Naive thymus-derived CD4-positive, alpha-beta T cell (primary cell): ENCODE data around the gene AGL. TPM values are rescaled to one million over a fixed set of nuclear protein-coding genes. Genes with fewer than 3 reads are reported as not detected.

Source experiments
- ATAC-seq: fragments of 150-1000 bp; cut with Tn5 transposase; 2 replicates; pipeline ENCODE4 v1.10.0; 2021; ENCODE audit warnings: mild to moderate bottlenecking, moderate library complexity
- CTCF ChIA-PET: fragments of 350-600 bp; sonication (Branson Sonifier 250); formaldehyde crosslinking; loops from one replicate; lab custom pipeline; 2021; ENCODE audit warnings: antibody characterized with exemption; lab: Charles Lee
- POLR2A ChIA-PET: fragments of 350-600 bp; sonication (Branson Sonifier 250); formaldehyde crosslinking; loops from one replicate; lab custom pipeline; 2021; ENCODE audit warnings: antibody characterized with exemption, inconsistent platforms; lab: Charles Lee
- DNase-seq, 9 donors: peaks; one replicate each; pipeline versions ENCODE4 v3.0.0 to v3.0.0-alpha.2; 2020 to 2022; ENCODE audit warnings: mixed read lengths in 1 of 9
- H3K27ac ChIP-seq: one replicate; pipeline ENCODE4 v1.7.0; 2013; ENCODE audit warnings: mild to moderate bottlenecking, low read depth, low read length, moderate library complexity
- H3K27me3 ChIP-seq, 2 donors: one replicate each; pipeline ENCODE4 v1.7.0; 2013; ENCODE audit warnings: low read length in 2 of 2, mild to moderate bottlenecking in 2 of 2, moderate library complexity in 2 of 2; ENCODE audit not compliant: control insufficient read depth in 2 of 2, insufficient read depth in 2 of 2
- H3K36me3 ChIP-seq, 3 experiments: 1 replicate in 2 of 3; 2 replicates in 1 of 3; pipeline ENCODE4 v1.7.0; 2013; ENCODE audit warnings: low read length in 3 of 3, mild to moderate bottlenecking in 3 of 3, moderate library complexity in 1 of 3; ENCODE audit not compliant: insufficient read depth in 3 of 3, control insufficient read depth in 2 of 3
- H3K4me1 ChIP-seq, 2 donors: one replicate each; pipeline ENCODE4 v1.7.0; 2013; ENCODE audit warnings: low read length in 2 of 2, mild to moderate bottlenecking in 2 of 2, moderate library complexity in 1 of 2; ENCODE audit not compliant: control insufficient read depth in 2 of 2, insufficient read depth in 2 of 2
- H3K4me3 ChIP-seq: 2 replicates; pipeline ENCODE4 v1.7.0; 2013; ENCODE audit warnings: mild to moderate bottlenecking, low read length
- H3K9me3 ChIP-seq, 3 experiments: 1 replicate in 2 of 3; 2 replicates in 1 of 3; pipeline ENCODE4 v1.7.0; 2013; ENCODE audit warnings: low read length in 3 of 3; ENCODE audit not compliant: control insufficient read depth in 2 of 3
- H3K27ac Mint-ChIP-seq, 9 donors: one replicate each; pipeline ENCODE4 v1.8.0; 2020 to 2022; ENCODE audit warnings: mixed read lengths in 9 of 9, mild to moderate bottlenecking in 8 of 9, moderate library complexity in 5 of 9, inconsistent platforms in 2 of 9
- H3K27me3 Mint-ChIP-seq, 5 donors: one replicate each; pipeline ENCODE4 v1.8.0; 2021 to 2022; ENCODE audit warnings: mixed read lengths in 5 of 5, mild to moderate bottlenecking in 1 of 5
- H3K36me3 Mint-ChIP-seq, 5 donors: one replicate each; pipeline ENCODE4 v1.8.0; 2020 to 2022; ENCODE audit warnings: mixed read lengths in 5 of 5, mild to moderate bottlenecking in 3 of 5, inconsistent platforms in 1 of 5
- H3K4me1 Mint-ChIP-seq, 7 donors: one replicate each; pipeline ENCODE4 v1.8.0; 2020 to 2022; ENCODE audit warnings: mixed read lengths in 7 of 7, mild to moderate bottlenecking in 3 of 7, inconsistent platforms in 1 of 7
- H3K4me3 Mint-ChIP-seq, 10 donors: one replicate each; pipeline ENCODE4 v1.8.0; 2020 to 2022; ENCODE audit warnings: mild to moderate bottlenecking in 10 of 10, mixed read lengths in 10 of 10, moderate library complexity in 6 of 10, inconsistent platforms in 2 of 10
- H3K9me3 Mint-ChIP-seq, 11 donors: one replicate each; pipeline ENCODE4 v1.8.0; 2020 to 2022; ENCODE audit warnings: mixed read lengths in 11 of 11, mild to moderate bottlenecking in 4 of 11, inconsistent platforms in 1 of 11, moderate library complexity in 1 of 11
- intact Hi-C, 2 donors: fragments of 100-400 bp; cut with micrococcal nuclease; formaldehyde crosslinking; loops; one replicate each; pipeline ENCODE4 v1.15.1; 2023
- polyA plus RNA-seq, 2 donors: library from polyadenylated mRNA; unstranded; fragments of 300-500 nt; fragmentation: Illumina TruSeq; gene quantifications; one replicate each; pipeline ENCODE4 v1.2.3, GENCODE V29; 2021
- total RNA-seq, 6 experiments: library from RNA in 5 of 6; stranded (reverse) in 5 of 6; gene quantifications; 1 replicate in 5 of 6; 2 replicates in 1 of 6; pipeline ENCODE4 v1.2.3 and lab custom pipeline; 2021 to 2026

The AGL gene
- total RNA-seq = 10 to 100 TPM; 11.5 to 20.1 (median 12.5) TPM
- polyA plus RNA-seq = 10 to 100 TPM; 10.8 to 12.6 TPM
- 39.2 reads per million, percentile 66 among the genes with 10 or more reads in this experiment for total RNA-seq (lab: John Stamatoyannopoulos, UW)

GRCh38 chr1:99849744-99850458 lies at the start of gene AGL:
AGL (plus strand) TSS chr1:99850361; CDS start chr1:99851043, 682 bp downstream.
- peaks cover 0 to 7% (median 3%) of the 10 kb centered on the region in 3 experiments for H3K36me3 ChIP-seq
- no peaks in the 10 kb centered on the region for H3K27me3 ChIP-seq
- intact Hi-C loops = loop anchor here (1.0 to 5.0 kb wide), 12 partner anchors 41 to 1045 kb away; partner anchors contain the start of genes RTCA (in 2 of the 2), TRMT13 (in 2 of the 2), CDC14A (in 1 of the 2) and DBT (in 1 of the 2)
- ChIA-PET CTCF (no interaction called here), POLR2A (interaction anchor here (1.3 to 1.8 kb wide), 2 partner anchors 11 to 120 kb away, joined by 3 to 5 read pairs; partner anchors contain the start of gene SLC35A3)
- H3K4me1 ChIP-seq = peaks cover 7 to 10% of the 10 kb centered on the region in 2 donors
- Mint-ChIP-seq H3K36me3 (peaks cover 6 to 19% (median 14%) of the 10 kb centered on the region in 5 donors), H3K27me3 (no peaks in the 10 kb centered on the region), H3K27ac (peak within 1 kb of the TSS; percentile 86 to 98 (median 96)), H3K4me3 (peak within 1 kb of the TSS; percentile 89 to 99 (median 96)), H3K4me1 (peaks cover 20 to 42% (median 37%) of the 10 kb centered on the region in 7 donors), H3K9me3 (no peaks in the 10 kb centered on the region)
- peak within 1 kb of the TSS; percentile 81 for H3K4me3 ChIP-seq
- peak within 1 kb of the TSS; percentile 75 for H3K27ac ChIP-seq
- peak; percentile 76 to 88 (median 86) for DNase-seq
- peak; percentile 97 for ATAC-seq
- no peaks in the 10 kb centered on the region for H3K9me3 ChIP-seq

DNA sequence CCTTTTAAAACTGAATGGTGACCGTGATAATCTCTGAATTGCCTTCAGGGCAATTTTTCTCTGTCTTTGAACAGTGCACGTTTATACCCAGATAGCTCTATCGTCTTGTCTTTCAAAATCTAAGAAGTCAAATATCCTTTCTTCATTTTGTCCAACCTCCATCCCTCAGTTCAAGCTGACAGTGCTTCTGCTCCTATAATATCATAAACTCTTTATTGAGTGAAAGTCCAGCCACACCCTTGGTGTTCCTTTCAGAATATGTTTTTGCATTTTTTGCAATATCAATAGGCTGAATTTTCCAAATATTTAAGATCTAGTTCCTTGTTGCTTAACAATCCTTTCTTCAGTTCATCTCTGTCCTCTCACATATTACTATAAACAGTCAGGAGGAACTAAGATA lies 48.6 kb upstream of the AGL start:
- Mint-ChIP-seq H3K4me1 (no peaks in the 10 kb centered on the region), H3K27ac (no peak overlapping the region), H3K27me3 (peaks cover 4 to 38% (median 7%) of the 10 kb centered on the region in 5 donors), H3K4me3 (no peak overlapping the region), H3K36me3 (no peaks in the 10 kb centered on the region), H3K9me3 (no peaks in the 10 kb centered on the region)
- intact Hi-C loops = loop anchor here in 1 of 2 donors (10.0 kb wide), 1 partner anchor 333 kb away; the partner anchor contains the start of genes SASS6 and TRMT13
- Histone ChIP-seq H3K27ac (no peak overlapping the region), H3K9me3 (no peaks in the 10 kb centered on the region), H3K27me3 (no peaks in the 10 kb centered on the region), H3K4me1 (no peaks in the 10 kb centered on the region), H3K36me3 (no peaks in the 10 kb centered on the region), H3K4me3 (no peak overlapping the region)
- ChIA-PET CTCF (interaction anchor here (0.7 kb wide), 1 partner anchor 728 kb away, joined by 3 read pairs; no protein-coding TSS in a partner anchor), POLR2A (no interaction called here)
- no peak for DNase-seq
- ATAC-seq = no peak

- Histone ChIP-seq H3K4me1 (no peaks in the 10 kb centered on the region), H3K36me3 (no peaks in the 10 kb centered on the region), H3K27ac (no peak overlapping the region), H3K9me3 (no peaks in the 10 kb centered on the region), H3K4me3 (no peak overlapping the region), H3K27me3 (no peaks in the 10 kb centered on the region)
- DNase-seq (no peak), ATAC-seq (no peak)
- Mint-ChIP-seq H3K27me3 (peaks cover 5 to 20% (median 8%) of the 10 kb centered on the region in 5 donors), H3K27ac (no peak overlapping the region), H3K9me3 (no peaks in the 10 kb centered on the region), H3K36me3 (no peaks in the 10 kb centered on the region), H3K4me3 (no peak overlapping the region), H3K4me1 (peaks cover 0 to 11% (median 4%) of the 10 kb centered on the region in 7 donors)
- intact Hi-C loops = loop anchor here (5.0 to 10.0 kb wide), 5 partner anchors 328 to 1550 kb away; partner anchors contain the start of genes CDC14A (in 1 of the 2), SASS6 (in 1 of the 2) and TRMT13 (in 1 of the 2)
- POLR2A ChIA-PET = no interaction called here
- CTCF ChIA-PET = interaction anchor here (0.5 to 0.9 kb wide), 5 partner anchors 75 to 1066 kb away, joined by 3 to 4 read pairs (median 4); no protein-coding TSS in a partner anchor
These were observed 43.3 kb upstream of the AGL start for GRCh38 chr1:99806882-99807281.

GRCh38 chr1:99808391-99809115 lies 41.6 kb upstream of the AGL start:
- Histone ChIP-seq H3K27me3 (no peaks in the 10 kb centered on the region), H3K27ac (no peak overlapping the region), H3K36me3 (no peaks in the 10 kb centered on the region), H3K9me3 (no peaks in the 10 kb centered on the region), H3K4me1 (no peaks in the 10 kb centered on the region), H3K4me3 (no peak overlapping the region)
- Mint-ChIP-seq H3K27ac (no peak overlapping the region), H3K36me3 (no peaks in the 10 kb centered on the region), H3K4me1 (peaks cover 0 to 11% (median 4%) of the 10 kb centered on the region in 7 donors), H3K27me3 (peaks cover 6 to 21% (median 8%) of the 10 kb centered on the region in 5 donors), H3K9me3 (peaks cover 0 to 1% (median 0%) of the 10 kb centered on the region in 11 donors), H3K4me3 (peak overlapping the region in 1 of 10 donors; percentile 16)
- peak in 7 of 9 donors; percentile 32 to 63 (median 55) for DNase-seq
- POLR2A ChIA-PET = no interaction called here
- intact Hi-C loops = loop anchor here (1.0 to 10.0 kb wide), 11 partner anchors 42 to 1549 kb away; partner anchors contain the start of genes SASS6 (in 2 of the 2), TRMT13 (in 2 of the 2), AGL (in 1 of the 2) and CDC14A (in 1 of the 2)
- ATAC-seq = peak; percentile 81
- CTCF ChIA-PET = interaction anchor here (0.6 to 1.4 kb wide), 3 partner anchors 78 to 1060 kb away, joined by 3 to 5 read pairs (median 4); no protein-coding TSS in a partner anchor

GRCh38 chr1:99811075-99811474 lies 39.1 kb upstream of the AGL start:
- H3K27ac Mint-ChIP-seq = no peak overlapping the region
- H3K27me3 Mint-ChIP-seq = peaks cover 6 to 21% (median 11%) of the 10 kb centered on the region in 5 donors
- Histone ChIP-seq H3K27me3 (no peaks in the 10 kb centered on the region), H3K4me3 (no peak overlapping the region), H3K9me3 (no peaks in the 10 kb centered on the region), H3K4me1 (no peaks in the 10 kb centered on the region), H3K36me3 (no peaks in the 10 kb centered on the region), H3K27ac (no peak overlapping the region)
- no peak for ATAC-seq
- CTCF ChIA-PET = no interaction called here
- intact Hi-C loops = loop anchor here in 1 of 2 donors (5.0 kb wide), 1 partner anchor 456 kb away; the partner anchor contains the start of gene RTCA
- no peak overlapping the region for H3K4me3 Mint-ChIP-seq
- H3K9me3 Mint-ChIP-seq = peaks cover 0 to 1% (median 0%) of the 10 kb centered on the region in 11 donors
- POLR2A ChIA-PET = no interaction called here
- peaks cover 0 to 11% (median 4%) of the 10 kb centered on the region in 7 donors for H3K4me1 Mint-ChIP-seq
- no peak for DNase-seq
- H3K36me3 Mint-ChIP-seq = no peaks in the 10 kb centered on the region

DNA sequence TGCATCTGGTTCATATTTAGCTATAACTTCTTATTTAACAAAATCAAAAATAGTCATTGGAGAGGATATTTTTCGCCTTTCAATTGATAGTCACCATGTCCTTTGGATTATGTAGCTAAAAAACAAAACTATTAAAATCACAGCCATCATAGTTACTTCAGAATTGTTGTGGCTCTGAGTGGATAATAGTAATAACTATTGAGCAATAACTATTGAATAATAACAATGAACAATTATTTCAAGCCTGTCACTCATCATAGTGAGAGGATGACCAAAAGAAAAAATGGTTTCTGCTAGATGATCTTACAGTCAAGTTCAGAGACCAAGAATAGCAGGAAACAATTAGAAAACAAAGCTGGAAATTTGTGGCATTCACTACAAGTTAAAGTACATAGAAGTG lies 38.4 kb upstream of the AGL start:
- Mint-ChIP-seq H3K4me3 (no peak overlapping the region), H3K9me3 (peaks cover 0 to 1% (median 0%) of the 10 kb centered on the region in 11 donors), H3K27ac (no peak overlapping the region), H3K27me3 (peaks cover 6 to 21% (median 11%) of the 10 kb centered on the region in 5 donors), H3K4me1 (peaks cover 0 to 11% (median 4%) of the 10 kb centered on the region in 7 donors), H3K36me3 (no peaks in the 10 kb centered on the region)
- H3K27ac ChIP-seq = no peak overlapping the region
- no peak overlapping the region for H3K4me3 ChIP-seq
- POLR2A ChIA-PET = no interaction called here
- intact Hi-C loops = loop anchor here in 1 of 2 donors (5.0 kb wide), 1 partner anchor 456 kb away; the partner anchor contains the start of gene RTCA
- no peaks in the 10 kb centered on the region for H3K9me3 ChIP-seq
- H3K4me1 ChIP-seq = no peaks in the 10 kb centered on the region
- ATAC-seq = no peak
- DNase-seq = no peak
- no peaks in the 10 kb centered on the region for H3K27me3 ChIP-seq
- H3K36me3 ChIP-seq = no peaks in the 10 kb centered on the region
- CTCF ChIA-PET = no interaction called here
